Amniotic epithelial cell (primary cell): ENCODE data around the gene PTOV1.

Source experiments
- DNase-seq: peaks from one replicate; pipeline ENCODE4 v3.0.0-alpha.2; 2010; ENCODE audit warnings: low read depth

The PTOV1 gene

DNA sequence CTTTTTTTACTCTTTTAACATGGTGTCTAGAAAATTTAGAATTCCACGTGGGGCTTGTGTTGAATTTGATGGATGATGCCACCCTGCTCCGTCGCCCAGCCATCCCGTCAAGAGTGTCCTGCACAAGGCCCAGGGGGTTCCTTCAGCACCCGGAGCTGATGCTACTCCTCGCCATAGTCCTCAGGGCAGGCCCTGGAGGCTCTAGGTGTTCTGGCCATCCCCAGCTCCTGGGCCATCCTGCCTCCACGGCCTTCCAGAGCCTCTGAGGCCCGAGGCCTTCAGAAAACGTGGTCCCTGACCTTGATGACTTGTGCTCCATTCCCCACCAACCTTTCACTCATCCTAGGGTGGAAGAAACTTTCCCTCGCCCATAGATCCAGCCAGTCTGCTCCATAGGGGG is 22.9 kb downstream of the PTOV1 start:
- no peak for DNase-seq

DNA sequence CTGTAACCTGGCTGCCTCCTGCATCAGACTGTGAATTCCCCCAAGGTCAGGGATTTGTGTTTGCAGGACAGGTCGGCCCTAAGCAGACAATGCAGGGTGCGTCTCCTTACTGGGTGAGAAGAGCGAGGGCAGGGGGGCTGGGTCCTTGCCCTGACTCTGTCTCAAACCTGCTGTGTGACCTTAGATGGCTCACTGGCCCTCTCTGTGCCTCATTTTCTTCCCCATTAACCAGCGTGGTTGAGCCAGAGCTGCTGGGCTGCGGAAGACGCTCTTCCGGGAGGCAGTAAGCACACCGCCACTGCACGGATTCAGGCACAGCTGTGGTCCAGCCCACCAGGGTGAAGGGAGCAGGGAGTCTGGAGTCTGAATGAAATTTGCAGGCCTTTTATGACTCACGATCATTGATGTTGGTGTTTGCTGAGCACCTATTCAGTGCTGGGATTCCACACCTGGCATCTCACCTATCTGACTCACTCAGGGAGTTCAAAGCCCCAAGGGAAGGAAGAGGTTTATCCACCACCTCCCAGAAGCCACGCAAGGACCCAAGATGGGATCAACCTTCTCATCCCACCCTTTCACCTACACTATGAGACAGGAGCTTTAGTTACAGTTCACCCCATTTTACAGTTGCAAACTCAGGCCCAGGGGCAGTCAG is 23.7 kb downstream of the PTOV1 start:
- no peak for DNase-seq

DNA sequence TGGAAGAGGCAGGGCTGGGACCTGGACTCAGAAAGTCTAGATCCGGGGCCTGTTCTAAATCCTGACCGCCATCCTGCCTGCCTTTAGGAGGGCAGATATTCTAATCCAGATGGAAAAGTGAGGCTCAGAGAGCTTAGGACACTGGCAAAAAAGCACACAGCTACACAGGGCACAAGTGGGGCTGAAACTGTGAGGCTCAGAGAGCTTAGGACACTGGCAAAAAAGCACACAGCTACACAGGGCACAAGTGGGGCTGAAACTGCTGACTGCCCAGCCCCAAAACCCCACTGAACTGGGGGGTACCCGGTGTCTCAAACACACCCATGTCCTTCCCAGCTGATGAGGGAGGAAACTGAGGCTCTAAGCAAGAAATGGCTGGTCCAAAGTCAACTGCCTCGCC is 24.2 kb downstream of the PTOV1 start:
- no peak for DNase-seq

DNA sequence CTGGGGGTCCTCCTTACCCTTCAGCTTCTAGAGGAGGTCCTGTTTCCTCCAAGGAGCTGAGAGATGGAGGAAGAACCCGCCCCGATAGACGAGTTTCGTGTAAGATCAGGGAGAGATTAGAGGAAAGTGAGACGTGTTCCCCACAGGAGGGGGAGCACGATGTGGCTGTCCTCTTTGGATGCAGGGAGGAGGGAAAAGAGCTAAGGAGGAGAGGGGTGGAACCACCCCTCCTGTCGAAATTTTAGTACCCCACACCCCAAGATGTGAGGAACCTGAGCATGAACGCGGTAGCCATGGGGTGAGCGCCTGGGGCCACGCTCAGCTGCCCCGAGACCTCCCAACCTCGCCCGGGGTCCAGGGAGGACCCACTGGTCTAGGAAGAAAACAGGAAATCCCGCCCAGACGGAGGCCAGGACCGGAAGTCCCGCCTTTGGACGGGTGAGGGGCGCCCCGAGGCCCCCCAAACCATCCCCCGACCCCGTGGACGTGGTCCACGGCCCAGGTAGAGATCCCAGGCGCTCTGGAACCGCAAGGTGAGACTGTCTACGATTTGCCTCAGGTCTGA is 25.0 kb downstream of the PTOV1 start:
- no peak for DNase-seq

DNA sequence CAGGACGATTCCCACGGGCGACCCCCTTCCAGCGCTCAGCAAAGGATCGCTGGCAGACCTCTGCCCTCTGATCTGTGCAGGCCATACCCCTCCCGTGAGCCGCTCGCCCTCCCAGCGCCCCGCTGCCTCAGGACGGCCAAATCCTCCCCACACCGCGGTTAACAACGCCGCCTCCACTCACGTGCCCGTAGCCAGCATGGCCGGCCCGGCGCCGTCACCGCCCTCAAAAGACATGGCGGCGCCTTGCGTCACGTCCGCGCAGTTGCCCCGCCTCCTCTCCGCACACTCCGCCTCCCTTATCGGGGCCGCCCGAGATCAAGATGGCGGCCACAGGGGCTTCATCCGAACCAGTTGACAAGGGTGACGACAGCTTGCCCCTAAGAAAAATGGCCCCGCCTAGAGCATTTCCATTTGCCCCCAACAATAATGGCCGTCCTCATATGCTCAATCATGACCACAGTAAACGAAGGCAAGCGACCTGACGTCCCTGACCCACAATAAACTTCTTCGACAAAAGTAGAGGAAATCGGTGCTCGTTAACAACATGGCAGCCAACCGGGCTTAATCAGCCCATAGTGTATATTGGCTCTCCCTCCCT is 25.6 kb downstream of the PTOV1 start:
- DNase-seq, result peak; percentile 99

DNA sequence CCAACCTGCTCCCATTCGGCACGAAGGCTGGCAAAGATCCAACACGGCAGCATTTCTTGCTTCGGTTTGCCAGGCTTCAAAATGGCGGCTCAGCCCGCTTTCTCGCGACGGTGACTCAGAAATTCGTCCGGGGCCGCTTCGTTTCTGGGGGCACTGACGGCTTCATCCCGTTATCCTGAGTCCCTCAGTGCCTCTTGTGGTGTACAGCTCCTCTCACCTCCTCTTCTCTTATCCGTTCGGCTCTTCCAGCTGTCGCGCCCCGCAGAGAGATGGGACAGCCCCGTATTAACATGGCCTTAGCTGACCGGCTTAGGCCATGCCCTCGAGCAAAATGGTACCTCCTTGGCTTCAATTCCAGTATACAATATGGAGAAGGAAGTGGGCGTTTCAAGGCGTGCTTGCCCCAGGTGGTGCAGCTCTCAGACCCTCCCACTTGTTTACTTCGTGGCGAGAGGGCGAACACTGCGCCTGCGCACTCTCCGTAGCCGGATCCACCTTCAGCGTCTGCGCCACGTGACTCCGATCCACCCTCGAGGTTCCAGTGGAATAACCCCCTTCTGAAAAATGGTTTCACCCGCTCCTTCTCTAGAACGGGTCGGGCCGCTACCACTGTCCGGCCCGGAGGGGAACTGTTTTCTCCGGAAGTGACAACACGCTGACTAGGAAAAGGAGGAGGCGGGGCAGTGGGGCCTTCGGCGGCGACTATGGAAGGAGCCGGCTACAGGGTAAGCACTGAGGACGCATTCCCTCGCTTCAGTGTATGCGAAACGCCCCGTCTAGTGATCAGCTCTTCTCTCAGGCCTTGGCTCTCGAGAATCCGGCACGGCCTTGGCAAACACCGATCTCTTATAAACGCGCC is 26.3 kb downstream of the PTOV1 start, which contains the start of the genes AKT1S1 and TBC1D17:
Gene AKT1S1, minus strand, starts transcription at position 336 of the 859 bp plus-strand sequence. CDS start 4,060 bp downstream, outside the sequence.
Gene TBC1D17, plus strand, starts transcription at position 683 of the 859 bp plus-strand sequence. Its CDS starts 22 bp downstream, at position 705.
- DNase-seq, result peak; percentile 100

DNA sequence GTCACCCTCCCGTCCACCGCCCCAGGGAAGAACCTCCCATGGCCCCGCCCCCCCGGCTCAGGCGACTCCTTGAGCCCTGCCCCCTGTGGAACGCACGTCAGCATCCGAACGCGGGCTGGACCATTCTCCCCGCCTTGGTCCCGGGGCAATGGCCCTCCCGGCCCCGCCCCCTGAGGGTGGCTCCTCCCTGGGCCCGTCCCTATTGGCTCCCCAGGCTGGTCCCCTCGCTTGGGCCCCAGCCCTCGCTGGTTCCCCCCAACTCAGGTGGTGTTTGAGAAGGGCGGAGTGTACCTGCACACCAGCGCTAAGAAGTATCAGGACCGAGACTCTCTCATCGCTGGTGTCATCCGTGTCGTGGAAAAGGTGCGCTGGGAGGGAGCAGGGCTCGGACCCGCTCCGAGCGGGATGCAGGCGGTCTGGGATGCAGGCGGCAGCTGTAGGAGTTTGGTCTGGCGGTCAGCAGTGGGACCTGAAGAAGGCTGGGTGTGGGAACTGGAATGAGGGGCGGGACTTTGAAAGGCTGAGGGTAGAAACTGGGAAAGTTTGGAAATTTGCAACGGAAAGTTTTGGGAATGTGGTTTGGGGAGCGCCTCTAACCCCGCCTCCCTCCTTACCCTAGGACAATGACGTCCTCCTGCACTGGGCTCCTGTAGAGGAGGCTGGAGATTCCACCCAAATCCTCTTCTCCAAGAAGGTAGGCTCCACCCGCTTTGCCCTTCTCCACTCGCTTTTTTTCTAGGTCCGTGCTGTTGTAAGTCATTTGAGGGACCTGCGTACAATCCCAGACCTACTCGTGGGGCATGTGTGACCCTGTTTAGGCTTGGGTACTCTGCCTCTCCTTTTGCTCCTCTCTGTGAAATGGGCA is 27.2 kb downstream of the PTOV1 start:
- DNase-seq, result peak; percentile 94

DNA sequence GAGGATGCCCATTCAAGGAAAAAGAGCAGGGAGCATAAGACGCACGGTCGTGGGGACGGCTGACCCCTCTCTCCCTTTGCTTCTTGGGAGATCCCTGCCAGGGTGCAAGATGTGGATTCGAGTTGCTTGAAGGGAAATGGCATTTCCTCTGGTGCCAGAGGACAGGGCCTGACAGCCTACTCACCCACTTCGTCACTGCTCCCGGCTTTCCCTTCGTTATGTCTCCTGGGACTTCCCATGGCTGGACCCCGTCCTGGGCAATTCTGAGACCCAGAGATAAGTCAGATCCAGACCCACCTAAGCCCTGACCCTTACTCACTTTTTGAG is 27.7 kb downstream of the PTOV1 start:
- DNase-seq, result no peak

DNA sequence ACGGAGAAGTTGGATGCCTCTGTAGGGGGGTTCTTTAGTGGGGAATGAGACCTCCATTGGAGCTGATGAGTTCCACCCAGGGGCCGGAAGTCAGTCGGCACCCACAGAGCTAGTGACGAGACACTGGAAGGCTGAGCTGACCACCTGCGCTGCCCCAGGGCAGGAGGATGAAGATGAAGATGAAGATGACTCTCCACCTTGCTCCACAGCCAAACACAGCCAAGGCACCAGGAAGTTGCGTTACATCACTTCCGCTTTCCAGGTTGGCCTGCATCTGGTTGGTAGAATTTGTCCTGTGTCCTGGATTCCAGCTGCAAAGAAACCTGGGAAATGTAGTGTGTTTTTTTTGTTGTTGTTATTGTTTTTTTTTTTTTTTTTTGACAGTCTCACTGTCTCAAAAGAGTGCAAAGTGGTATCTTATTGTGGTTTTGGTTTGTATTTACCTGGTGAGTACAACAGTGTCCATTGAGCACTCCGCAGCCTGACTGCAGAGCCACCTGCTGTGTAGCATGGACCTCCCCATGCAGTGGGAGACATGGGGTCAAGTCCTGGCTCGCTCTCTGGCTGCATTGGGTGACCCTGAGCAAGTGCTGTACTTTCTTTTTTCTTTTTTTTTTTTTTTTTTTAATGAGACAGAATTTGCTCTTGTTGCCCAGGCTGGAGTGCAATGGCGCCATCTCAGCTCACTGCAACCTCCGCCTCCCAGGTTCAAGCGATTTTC is 28.4 kb downstream of the PTOV1 start:
- DNase-seq, result peak; percentile 21

DNA sequence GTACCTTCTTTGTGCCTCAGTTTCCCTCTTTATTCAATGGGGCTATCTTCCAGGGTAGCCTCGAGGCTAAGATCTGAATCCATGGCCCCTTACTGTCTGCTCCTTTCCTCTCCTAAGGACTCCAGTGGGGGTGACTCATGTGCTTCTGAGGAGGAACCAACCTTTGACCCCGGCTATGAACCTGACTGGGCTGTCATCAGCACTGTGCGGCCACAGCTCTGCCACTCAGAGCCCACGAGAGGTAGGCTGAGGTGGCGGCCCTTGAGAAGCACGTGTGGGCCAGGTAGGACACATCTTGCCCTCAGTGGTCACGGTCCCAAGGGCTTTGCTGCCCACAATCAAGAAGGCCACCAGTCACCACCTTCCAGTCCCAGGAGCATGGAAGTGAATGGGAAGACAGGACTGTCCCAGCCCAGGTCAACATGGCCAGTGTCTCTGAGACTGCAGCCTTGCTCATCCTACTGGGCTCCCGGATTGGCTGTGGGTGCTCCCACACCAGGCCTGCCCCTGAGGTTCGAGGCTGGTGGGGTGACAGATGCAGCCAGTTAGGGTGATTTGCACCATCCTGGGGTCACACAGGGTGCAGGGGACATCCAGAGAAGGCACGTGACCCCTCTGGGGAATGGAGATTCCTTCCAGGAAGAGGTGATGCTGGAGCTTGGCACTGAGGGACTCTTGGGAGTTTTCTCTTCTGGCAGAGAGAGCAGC is 29.4 kb downstream of the PTOV1 start:
- no peak for DNase-seq

DNA sequence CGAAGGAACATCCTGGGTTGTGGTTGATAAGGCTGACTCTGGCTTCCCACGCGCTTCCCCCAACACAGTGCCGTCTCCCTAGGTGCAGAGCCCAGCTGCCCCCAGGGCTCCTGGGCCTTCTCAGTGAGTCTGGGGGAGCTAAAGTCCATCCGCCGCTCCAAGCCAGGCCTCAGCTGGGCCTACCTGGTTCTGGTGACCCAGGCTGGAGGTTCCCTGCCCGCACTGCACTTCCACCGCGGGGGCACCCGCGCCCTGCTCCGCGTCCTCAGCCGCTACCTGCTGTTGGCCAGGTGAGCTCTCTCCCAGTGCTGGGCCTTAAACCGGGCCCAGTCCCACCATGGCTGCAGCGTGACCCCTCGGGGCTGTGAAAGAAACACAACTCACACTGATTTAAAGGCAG is 30.2 kb downstream of the PTOV1 start:
- no peak for DNase-seq

DNA sequence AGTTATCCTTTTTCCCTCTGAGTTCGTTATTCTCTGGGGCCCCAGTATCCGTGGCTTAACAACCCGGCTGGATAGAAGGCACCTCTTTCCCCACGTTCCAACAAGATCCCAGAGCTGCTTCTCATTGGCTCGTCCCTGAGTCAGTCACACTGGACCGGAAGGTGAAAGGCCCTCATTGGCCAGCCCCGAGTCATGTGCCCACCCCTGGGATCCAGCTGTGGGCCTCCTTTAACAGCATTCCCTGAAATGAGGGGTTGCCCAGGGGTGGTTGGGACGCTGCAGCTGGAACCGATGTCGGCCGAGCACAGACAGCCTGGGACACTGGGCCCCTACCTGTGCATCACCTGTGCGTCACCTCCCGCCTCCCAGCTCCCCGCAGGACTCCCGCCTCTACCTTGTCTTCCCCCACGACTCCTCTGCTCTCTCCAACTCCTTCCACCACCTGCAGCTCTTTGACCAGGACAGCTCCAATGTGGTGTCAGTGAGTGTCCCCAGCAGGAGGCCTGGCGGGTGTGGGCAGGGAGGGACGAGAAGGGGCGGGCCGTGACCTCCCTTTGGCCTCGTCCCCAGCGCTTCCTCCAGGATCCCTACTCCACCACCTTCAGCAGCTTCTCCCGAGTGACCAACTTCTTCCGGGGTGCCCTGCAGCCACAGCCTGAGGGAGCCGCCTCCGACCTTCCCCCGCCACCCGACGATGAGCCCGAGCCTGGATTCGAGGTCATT is 30.9 kb downstream of the PTOV1 start:
- DNase-seq, result peak; percentile 29

DNA sequence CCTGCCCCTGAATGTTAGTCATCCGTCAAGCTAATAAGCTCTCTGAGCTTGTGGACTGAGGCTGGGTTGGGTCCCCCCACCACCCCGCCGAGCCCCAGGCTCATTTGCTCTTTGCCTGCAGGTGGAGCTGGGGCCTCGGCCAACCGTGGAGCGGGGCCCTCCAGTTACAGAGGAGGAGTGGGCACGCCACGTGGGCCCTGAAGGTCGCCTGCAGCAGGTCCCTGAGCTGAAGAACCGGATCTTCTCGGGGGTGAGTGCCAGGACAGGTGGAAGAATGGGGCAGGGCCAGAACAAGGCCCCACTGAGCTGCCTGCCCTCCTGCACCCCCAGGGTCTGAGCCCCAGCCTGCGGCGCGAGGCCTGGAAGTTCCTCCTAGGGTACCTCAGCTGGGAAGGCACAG is 31.7 kb downstream of the PTOV1 start:
- DNase-seq, result no peak

DNA sequence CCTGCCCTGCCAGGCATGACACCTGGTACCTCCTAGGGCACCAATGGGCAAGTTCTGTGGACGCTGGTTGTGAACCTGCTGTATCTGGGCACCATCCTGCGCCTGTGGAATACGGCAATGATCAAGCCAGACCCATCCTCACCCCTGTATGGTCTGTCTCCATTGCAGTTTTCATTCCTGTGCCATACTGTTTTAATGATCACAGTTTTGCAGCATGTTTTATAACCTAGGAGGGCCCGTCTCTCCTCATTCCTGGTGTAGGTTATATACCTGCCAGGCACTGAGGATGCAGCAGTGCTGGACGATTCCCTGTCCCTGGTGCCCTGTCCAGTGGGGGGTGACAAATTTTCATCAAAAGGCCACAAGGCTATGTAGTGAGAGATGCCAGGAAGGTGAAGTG is 32.1 kb downstream of the PTOV1 start:
- DNase-seq, result no peak

DNA sequence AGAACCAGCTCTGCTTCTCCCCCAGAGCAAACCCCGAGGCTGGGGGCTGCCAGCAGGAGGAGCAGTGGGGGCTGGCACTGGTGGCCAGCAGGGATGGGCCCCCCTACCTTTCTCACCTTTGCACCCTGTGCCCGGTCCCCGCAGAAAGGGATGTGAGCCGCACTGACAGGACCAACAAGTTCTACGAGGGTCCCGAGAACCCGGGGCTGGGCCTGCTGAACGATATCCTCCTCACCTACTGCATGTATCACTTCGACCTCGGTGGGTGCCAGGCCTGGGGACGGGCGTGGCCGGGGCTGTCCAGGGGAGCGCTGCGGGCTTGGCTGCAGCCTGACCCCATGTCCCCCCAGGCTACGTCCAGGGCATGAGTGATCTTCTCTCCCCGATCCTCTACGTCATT is 33.1 kb downstream of the PTOV1 start:
- DNase-seq, result no peak

DNA sequence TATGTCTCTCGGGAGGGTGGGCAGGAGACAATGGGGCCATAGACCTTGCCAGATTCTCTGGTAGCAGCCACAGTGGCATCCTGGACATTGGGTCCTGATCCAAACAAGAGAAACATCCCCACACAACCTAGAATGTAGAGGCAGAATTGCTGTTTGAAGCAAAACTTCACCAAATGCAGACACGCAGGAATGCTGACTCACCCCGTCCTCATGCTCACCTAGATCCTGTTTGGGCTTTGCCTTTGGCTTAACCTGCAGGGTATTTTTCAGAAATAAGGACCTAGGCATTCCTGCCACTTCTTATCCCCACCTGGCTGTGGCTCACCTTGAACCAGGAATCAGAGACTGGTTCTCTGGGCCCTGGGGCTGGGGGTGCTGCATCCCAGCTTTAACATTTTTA is 33.8 kb downstream of the PTOV1 start:
- no peak for DNase-seq

DNA sequence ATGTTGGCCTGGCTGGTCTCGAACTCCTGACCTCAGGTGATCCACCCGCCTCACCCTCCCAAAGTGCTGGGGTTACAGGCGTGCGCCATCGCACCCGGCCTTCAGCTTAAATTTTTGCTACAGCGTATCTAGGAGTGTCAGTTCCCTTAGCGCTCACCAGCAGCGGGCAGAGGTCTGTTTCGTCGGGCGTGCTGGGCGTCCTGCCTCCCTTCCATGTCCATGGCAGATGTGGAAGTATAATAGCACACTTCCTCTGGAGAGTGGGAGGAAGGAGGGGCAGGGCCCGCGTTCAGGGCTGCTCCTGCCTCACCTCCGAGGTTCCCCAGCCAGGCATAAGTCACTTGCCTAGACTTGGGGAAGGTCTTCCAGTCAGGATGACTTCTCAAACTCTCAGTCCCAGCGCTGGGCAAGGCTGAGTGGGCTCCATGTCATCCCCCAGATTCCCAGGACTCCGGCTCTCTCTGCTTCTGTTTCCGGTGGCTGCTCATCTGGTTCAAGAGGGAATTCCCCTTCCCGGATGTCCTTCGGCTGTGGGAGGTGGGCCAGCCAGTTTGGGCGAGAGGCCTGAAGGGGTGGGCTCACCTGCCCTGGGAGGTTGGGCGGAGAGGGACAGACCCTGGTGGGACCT is 36.2 kb downstream of the PTOV1 start:
- DNase-seq, result no peak

DNA sequence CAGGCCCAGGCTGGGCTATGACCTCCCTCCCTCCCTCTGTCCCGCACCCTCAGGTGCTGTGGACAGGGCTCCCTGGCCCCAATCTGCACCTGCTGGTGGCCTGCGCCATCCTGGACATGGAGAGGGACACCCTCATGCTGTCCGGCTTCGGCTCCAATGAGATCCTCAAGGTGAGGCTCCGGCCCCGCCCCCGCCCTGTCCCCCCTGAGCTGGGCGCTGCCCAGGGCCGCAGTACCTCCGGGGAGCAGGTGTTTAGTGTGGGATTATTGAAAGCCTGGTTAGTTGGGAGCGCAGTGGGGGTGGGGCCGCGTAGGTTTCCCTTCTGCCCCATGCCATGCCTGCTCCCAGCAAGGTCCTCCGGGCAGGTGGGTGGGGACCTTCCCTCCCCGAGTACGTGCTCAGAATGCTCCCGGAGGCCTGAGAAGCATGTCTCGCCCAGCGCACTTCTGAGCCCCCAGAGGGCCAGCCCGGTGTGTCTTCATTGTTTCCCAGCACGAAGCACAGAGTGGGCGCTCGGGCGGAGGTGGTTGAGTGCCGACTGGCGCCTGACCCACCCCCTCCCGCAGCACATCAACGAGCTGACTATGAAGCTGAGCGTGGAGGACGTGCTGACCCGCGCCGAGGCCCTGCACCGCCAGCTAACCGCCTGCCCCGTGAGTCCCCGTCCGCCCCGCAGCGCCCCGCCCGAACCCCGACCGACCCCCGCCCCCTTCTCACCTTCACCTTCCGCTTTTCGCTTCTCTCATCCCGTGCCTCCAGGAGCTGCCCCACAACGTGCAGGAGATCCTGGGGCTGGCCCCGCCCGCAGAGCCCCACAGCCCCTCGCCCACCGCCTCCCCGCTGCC is 36.9 kb downstream of the PTOV1 start:
- no peak for DNase-seq

DNA sequence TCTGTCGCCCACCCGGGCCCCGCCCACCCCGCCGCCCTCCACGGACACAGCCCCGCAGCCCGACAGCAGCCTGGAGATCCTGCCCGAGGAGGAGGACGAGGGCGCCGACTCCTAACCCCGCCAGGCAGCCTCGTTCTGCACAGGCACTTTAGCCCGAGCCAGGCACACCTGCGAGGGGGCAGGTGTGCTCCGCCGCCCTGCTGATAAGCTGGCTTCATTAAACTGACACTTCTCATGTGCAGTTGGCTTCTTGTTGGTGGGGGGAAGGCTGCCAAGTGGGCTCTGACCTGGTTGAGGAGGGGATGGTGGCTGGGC is 37.5 kb downstream of the PTOV1 start:
- no peak for DNase-seq
